Neural cell (in vitro differentiated cells): ENCODE measurements around the gene SPATA31C2.

Experiments
- CTCF ChIP-seq: fragments of 450-650 bp; IDR thresholded peaks from 2 replicates; pipeline ENCODE4 v1.5.1; 2014; ENCODE audit warnings: antibody characterized with exemption, mild to moderate bottlenecking, moderate library complexity; ENCODE audit not compliant: poor library complexity, severe bottlenecking
- EP300 ChIP-seq: fragments of 450-650 bp; conservative IDR thresholded peaks from 2 replicates; pipeline ENCODE4 v1.6.1; 2014; ENCODE audit warnings: antibody characterized with exemption, mild to moderate bottlenecking, moderate library complexity; ENCODE audit not compliant: poor library complexity, severe bottlenecking
- EZH2 ChIP-seq: fragments of 200-600, 300-800 bp; shearing (Covaris generic), sonication (generic); IDR thresholded peaks from 2 replicates; pipeline ENCODE4 v1.6.1; 2014; ENCODE audit warnings: antibody characterized with exemption, low read length, borderline replicate concordance, mild to moderate bottlenecking; ENCODE audit not compliant: insufficient read depth, poor library complexity, severe bottlenecking
- MXI1 ChIP-seq: fragments of 450-650 bp; conservative IDR thresholded peaks from 2 replicates; pipeline ENCODE4 v1.6.1; 2014; ENCODE audit warnings: antibody characterized with exemption, mild to moderate bottlenecking; ENCODE audit not compliant: poor library complexity, severe bottlenecking
- POLR2AphosphoS5 ChIP-seq: IDR thresholded peaks from 2 replicates; pipeline ENCODE4 v1.6.1; 2012
- RAD21 ChIP-seq: fragments of 450-650 bp; conservative IDR thresholded peaks from 2 replicates; pipeline ENCODE4 v1.6.1; 2014; ENCODE audit warnings: antibody characterized with exemption, mild to moderate bottlenecking, moderate library complexity
- SMC3 ChIP-seq: fragments of 450-650 bp; conservative IDR thresholded peaks from 2 replicates; pipeline ENCODE4 v1.6.1; 2014; ENCODE audit warnings: antibody characterized with exemption, mild to moderate bottlenecking, moderate library complexity; ENCODE audit not compliant: poor library complexity
- TAF1 ChIP-seq: IDR thresholded peaks from 2 replicates; pipeline ENCODE4 v1.6.1; 2012; ENCODE audit warnings: low read depth
- TF ChIP-seq, protein P1 (sequence below): IDR thresholded peaks from 2 replicates; pipeline ENCODE4 v1.6.1; 2012; ENCODE audit warnings: borderline replicate concordance

GRCh38 chr9:88143179-88143578, 4.9 kb upstream of the SPATA31C2 start:
- TF ChIP-seq EP300 (no peak), EZH2 (no peak), CTCF (no peak), RAD21 (no peak), MXI1 (no peak), POLR2AphosphoS5 (no peak), TAF1 (no peak), SMC3 (no peak)
- TF ChIP-seq, protein P1, sequence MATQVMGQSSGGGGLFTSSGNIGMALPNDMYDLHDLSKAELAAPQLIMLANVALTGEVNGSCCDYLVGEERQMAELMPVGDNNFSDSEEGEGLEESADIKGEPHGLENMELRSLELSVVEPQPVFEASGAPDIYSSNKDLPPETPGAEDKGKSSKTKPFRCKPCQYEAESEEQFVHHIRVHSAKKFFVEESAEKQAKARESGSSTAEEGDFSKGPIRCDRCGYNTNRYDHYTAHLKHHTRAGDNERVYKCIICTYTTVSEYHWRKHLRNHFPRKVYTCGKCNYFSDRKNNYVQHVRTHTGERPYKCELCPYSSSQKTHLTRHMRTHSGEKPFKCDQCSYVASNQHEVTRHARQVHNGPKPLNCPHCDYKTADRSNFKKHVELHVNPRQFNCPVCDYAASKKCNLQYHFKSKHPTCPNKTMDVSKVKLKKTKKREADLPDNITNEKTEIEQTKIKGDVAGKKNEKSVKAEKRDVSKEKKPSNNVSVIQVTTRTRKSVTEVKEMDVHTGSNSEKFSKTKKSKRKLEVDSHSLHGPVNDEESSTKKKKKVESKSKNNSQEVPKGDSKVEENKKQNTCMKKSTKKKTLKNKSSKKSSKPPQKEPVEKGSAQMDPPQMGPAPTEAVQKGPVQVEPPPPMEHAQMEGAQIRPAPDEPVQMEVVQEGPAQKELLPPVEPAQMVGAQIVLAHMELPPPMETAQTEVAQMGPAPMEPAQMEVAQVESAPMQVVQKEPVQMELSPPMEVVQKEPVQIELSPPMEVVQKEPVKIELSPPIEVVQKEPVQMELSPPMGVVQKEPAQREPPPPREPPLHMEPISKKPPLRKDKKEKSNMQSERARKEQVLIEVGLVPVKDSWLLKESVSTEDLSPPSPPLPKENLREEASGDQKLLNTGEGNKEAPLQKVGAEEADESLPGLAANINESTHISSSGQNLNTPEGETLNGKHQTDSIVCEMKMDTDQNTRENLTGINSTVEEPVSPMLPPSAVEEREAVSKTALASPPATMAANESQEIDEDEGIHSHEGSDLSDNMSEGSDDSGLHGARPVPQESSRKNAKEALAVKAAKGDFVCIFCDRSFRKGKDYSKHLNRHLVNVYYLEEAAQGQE: no peak
